PFSK-1 (cell line): ENCODE results near the gene NPSR1.

Source experiments
- FOXP2 ChIP-seq: optimal IDR thresholded peaks from 2 replicates; pipeline ENCODE3; 2011; ENCODE audit warnings: borderline replicate concordance, control low read depth, inconsistent platforms; ENCODE audit not compliant: insufficient read depth; ENCODE audit errors: extremely low read length, extremely low read depth
- POLR2AphosphoS5 ChIP-seq: IDR thresholded peaks from 2 replicates; pipeline ENCODE4 v1.6.1; 2012; ENCODE audit warnings: low read depth, mild to moderate bottlenecking, control low read depth, low read length, moderate library complexity
- SIN3A ChIP-seq: IDR thresholded peaks from 2 replicates; pipeline ENCODE4 v1.6.1; 2012; ENCODE audit warnings: mild to moderate bottlenecking, low read length, moderate library complexity, borderline replicate concordance; ENCODE audit not compliant: insufficient read depth
- TAF1 ChIP-seq: IDR thresholded peaks from 2 replicates; pipeline ENCODE4 v1.6.1; 2012; ENCODE audit warnings: low read length, control low read depth, borderline replicate concordance; ENCODE audit not compliant: insufficient read depth
- TF ChIP-seq, protein P1 (sequence below), 2 experiments: IDR thresholded peaks; 2 replicates each; pipeline versions ENCODE4 v1.6.1 to v1.8.0; 2011 to 2012; ENCODE audit warnings: low read depth in 2 of 2, low read length in 2 of 2, control low read depth in 1 of 2, inconsistent platforms in 1 of 2, mild to moderate bottlenecking in 1 of 2, moderate library complexity in 1 of 2; ENCODE audit not compliant: insufficient read depth in 1 of 2

NPSR1 gene

DNA sequence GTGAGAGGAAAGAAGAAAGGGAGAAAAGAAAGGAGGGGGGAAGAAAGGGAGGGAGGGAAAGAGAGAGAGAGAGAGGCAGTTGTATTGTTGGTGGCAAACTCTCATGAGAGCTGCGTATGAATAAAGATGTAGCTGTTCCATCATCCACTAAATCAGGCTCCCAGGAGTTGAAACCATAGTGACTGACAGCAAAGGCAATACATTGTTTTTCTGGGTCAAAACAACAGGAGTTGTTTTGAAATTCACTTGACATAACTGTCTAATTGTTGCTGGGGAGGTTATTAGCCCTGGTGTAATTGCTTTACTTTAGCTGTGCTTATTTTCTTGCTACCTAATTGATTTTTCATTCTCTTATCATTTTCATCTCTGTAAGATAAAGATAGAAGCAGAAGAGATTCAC is 173.4 kb downstream of the NPSR1 start:
- TF ChIP-seq, protein P1, sequence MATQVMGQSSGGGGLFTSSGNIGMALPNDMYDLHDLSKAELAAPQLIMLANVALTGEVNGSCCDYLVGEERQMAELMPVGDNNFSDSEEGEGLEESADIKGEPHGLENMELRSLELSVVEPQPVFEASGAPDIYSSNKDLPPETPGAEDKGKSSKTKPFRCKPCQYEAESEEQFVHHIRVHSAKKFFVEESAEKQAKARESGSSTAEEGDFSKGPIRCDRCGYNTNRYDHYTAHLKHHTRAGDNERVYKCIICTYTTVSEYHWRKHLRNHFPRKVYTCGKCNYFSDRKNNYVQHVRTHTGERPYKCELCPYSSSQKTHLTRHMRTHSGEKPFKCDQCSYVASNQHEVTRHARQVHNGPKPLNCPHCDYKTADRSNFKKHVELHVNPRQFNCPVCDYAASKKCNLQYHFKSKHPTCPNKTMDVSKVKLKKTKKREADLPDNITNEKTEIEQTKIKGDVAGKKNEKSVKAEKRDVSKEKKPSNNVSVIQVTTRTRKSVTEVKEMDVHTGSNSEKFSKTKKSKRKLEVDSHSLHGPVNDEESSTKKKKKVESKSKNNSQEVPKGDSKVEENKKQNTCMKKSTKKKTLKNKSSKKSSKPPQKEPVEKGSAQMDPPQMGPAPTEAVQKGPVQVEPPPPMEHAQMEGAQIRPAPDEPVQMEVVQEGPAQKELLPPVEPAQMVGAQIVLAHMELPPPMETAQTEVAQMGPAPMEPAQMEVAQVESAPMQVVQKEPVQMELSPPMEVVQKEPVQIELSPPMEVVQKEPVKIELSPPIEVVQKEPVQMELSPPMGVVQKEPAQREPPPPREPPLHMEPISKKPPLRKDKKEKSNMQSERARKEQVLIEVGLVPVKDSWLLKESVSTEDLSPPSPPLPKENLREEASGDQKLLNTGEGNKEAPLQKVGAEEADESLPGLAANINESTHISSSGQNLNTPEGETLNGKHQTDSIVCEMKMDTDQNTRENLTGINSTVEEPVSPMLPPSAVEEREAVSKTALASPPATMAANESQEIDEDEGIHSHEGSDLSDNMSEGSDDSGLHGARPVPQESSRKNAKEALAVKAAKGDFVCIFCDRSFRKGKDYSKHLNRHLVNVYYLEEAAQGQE (IDR thresholded peaks at IDR 0.05; ENCODE audit: insufficient read depth in 1 of 2, low read depth in 2 of 2, low read length in 2 of 2), result no peak
- TF ChIP-seq TAF1, result no peak
- TF ChIP-seq FOXP2, result no peak
- TF ChIP-seq SIN3A, result no peak
- TF ChIP-seq POLR2AphosphoS5, result no peak

GRCh38 chr7:34832020-34832419 is 174.0 kb downstream of the NPSR1 start:
- no peak for TF ChIP-seq SIN3A
- TF ChIP-seq, protein P1 (IDR thresholded peaks at IDR 0.05; ENCODE audit: insufficient read depth in 1 of 2, low read depth in 2 of 2, low read length in 2 of 2), result no peak
- no peak for TF ChIP-seq TAF1
- no peak for TF ChIP-seq FOXP2
- no peak for TF ChIP-seq POLR2AphosphoS5

- TF ChIP-seq SIN3A (no peak), TAF1 (no peak), POLR2AphosphoS5 (no peak), FOXP2 (no peak)
- TF ChIP-seq, protein P1 (IDR thresholded peaks at IDR 0.05; ENCODE audit: insufficient read depth in 1 of 2, low read depth in 2 of 2, low read length in 2 of 2), result no peak
These were observed 178.0 kb downstream of the NPSR1 start for GRCh38 chr7:34835901-34836600.

- no peak for TF ChIP-seq FOXP2
- TF ChIP-seq, protein P1 (IDR thresholded peaks at IDR 0.05; ENCODE audit: insufficient read depth in 1 of 2, low read depth in 2 of 2, low read length in 2 of 2), result no peak
- no peak for TF ChIP-seq POLR2AphosphoS5
- no peak for TF ChIP-seq SIN3A
- TF ChIP-seq TAF1, result no peak
These were observed 179.3 kb downstream of the NPSR1 start for GRCh38 chr7:34837316-34837715.

DNA sequence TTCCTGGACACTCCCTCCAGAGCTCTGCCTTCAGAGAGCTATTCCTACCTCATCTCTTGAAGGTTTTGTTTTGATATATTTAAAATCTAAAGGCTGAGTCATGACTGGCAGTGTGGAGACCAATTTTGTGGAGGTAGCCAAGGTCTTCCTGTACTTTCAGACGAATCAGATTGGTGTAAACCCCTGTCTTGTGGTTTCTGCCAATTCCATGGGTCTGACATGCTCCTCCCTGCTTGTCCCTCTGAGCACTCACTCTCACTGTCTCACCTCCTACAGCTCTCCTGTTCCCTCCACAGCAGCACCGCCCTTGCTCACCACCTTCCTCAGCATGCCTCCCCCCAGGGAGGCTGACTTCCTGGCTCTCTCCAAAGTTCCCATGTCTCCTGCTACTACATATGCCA is 179.8 kb downstream of the NPSR1 start:
- TF ChIP-seq TAF1, result no peak
- TF ChIP-seq, protein P1 (IDR thresholded peaks at IDR 0.05; ENCODE audit: insufficient read depth in 1 of 2, low read depth in 2 of 2, low read length in 2 of 2), result no peak
